Activated T-helper 2 cell treated with anti-CD3 and anti-CD28 coated beads, Interferon-gamma antibody, Interleukin-2, Interleukin-4, amounts not matched to agents 10 μg/mL and 5 μg/mL and 100 μg/mL, durations not matched to agents 14 hours and 24 hours and 36 hours (primary cell): ENCODE measurements around the gene SORCS2. TPM values are rescaled to one million over a fixed set of nuclear protein-coding genes. Genes with fewer than 3 reads are reported as not detected.

Source experiments
- DNase-seq: peaks from one replicate; pipeline ENCODE4 v3.0.0; 2021; ENCODE audit warnings: low spot score
- H3K27ac Mint-ChIP-seq: one replicate; pipeline ENCODE4 v1.8.0; 2021; ENCODE audit warnings: mixed read lengths
- H3K27me3 Mint-ChIP-seq: one replicate; pipeline ENCODE4 v1.8.0; 2021; ENCODE audit warnings: low read depth, mixed read lengths
- H3K36me3 Mint-ChIP-seq: one replicate; pipeline ENCODE4 v1.8.0; 2021; ENCODE audit warnings: low read depth, mixed read lengths
- H3K4me1 Mint-ChIP-seq: one replicate; pipeline ENCODE4 v1.8.0; 2021; ENCODE audit warnings: low read depth, mixed read lengths
- H3K4me3 Mint-ChIP-seq: one replicate; pipeline ENCODE4 v1.8.0; 2021; ENCODE audit warnings: low read depth, mild to moderate bottlenecking, moderate library complexity, mixed read lengths
- H3K9me3 Mint-ChIP-seq: one replicate; pipeline ENCODE4 v1.8.0; 2021; ENCODE audit warnings: mixed read lengths
- intact Hi-C: fragments of 100-400 bp; cut with micrococcal nuclease; formaldehyde crosslinking; loops from one replicate; pipeline ENCODE4 v1.15.1; 2023
- total RNA-seq: library from RNA; stranded (reverse); gene quantifications from 2 replicates; pipeline ENCODE4 v1.2.3, GENCODE V29; 2022

The SORCS2 gene
- total RNA-seq, 1 donor from 2014 or later, result 0.02 TPM

DNA sequence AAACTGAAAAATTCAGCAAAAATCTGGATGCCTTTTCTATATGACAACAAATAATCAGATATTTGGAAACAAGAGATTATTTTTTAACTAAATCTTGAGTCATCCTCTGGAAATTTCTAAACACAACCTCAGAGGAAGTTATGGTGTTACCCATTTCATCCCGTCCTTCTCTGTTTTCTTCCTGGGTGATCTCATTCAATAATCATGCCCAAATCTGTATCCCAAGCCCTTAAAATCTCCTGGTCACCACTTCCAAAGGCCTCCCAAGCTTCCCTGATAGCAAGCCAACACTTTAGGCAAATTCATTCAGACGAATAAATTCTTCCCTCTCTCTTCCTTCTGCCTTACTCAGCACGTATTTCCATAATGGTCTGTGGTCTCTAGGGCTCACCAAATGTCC, 9.7 kb upstream of the SORCS2 start:
- H3K4me3 Mint-ChIP-seq, result no peak overlapping the region
- peaks cover 20% of the 10 kb centered on the region for H3K9me3 Mint-ChIP-seq
- no peak overlapping the region for H3K27ac Mint-ChIP-seq
- DNase-seq, result no peak
- intact Hi-C loops, result no loop called here
- no peaks in the 10 kb centered on the region for H3K36me3 Mint-ChIP-seq
- H3K4me1 Mint-ChIP-seq, result peaks cover 12% of the 10 kb centered on the region
- H3K27me3 Mint-ChIP-seq, result peaks cover 3% of the 10 kb centered on the region

DNA sequence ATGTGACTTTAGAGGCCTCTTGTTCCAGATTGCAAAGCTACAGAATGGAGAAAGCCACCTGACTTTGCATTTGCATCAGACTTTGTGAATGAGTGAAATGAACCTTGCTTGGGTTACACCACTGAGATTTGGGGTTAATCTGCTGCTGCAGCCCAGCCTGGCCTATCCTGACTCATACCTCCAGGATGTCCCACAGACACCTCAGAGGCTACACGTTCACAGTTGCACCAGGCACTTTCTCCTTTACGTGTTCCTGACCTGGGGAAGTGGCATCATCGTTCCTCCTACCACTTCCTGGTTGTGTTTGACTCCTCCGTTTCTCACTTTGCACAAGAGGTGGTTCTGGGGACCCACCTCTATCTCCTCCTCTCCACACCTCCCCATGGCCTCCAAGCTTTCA, 9.2 kb upstream of the SORCS2 start:
- intact Hi-C loops, result no loop called here
- peaks cover 20% of the 10 kb centered on the region for H3K9me3 Mint-ChIP-seq
- peaks cover 3% of the 10 kb centered on the region for H3K27me3 Mint-ChIP-seq
- no peak overlapping the region for H3K4me3 Mint-ChIP-seq
- H3K36me3 Mint-ChIP-seq, result no peaks in the 10 kb centered on the region
- peaks cover 12% of the 10 kb centered on the region for H3K4me1 Mint-ChIP-seq
- DNase-seq, result no peak
- no peak overlapping the region for H3K27ac Mint-ChIP-seq

DNA sequence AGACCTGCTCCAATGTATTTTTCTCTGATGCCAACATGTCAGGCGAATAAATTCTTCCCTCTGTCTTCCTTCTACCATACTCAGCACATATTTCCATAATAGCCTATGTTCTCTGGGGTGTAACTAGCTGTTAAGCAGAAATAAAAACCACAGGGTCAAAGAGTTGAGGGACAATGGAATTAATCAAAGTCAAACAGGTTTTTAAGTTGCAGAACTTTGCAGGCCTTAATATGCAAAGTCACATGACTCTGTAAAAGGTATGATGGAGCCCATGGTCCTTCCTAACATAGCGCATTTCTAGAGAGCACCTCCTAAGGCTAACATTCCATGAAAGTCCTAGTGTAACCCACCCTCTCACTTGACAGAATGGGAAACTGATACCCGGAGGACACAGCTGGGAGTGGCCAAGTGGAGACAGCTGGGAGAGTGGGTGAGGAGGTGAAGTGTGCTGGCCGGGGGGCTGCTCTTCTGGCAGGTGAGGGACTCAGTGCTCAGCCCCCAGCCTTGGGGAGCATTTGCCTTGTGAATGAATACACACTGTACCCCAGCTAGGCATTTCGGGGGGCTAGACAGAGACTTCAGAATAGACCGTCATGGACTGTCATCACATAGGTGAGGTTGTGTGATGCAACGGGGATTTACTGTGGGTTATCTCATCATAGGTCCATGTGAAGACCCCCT, 8.4 kb upstream of the SORCS2 start:
- Mint-ChIP-seq H3K4me1 (peaks cover 12% of the 10 kb centered on the region), H3K27me3 (peaks cover 3% of the 10 kb centered on the region)
- intact Hi-C loops, result no loop called here

DNA sequence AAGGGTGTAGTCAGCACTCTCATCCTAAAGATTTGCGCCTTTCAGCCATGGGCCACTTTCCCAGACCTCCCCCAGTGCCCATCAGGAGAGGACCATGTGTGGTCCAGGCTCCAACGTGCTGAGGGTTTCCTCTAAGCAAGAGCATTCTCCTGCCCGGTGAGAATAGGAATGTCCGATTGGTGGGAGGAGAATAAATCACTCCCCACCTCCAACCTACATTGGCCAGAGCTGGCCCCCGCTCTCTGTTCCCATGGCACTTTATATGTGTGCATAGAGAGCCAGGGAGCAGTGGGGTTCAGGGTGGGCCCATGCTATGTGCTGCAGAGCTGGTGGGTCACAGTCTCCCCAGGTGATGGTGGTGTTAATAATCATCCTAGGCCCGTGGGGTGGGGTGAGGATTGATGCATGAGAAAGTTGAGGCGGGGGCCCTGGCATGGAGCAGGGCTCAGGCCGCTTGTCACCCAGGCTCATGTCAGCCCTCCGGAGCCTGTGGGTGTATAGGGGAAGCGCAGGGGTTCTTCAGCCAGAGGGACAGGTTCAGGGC, 6.8 kb upstream of the SORCS2 start:
- H3K4me3 Mint-ChIP-seq, result no peak overlapping the region
- no peak overlapping the region for H3K27ac Mint-ChIP-seq
- DNase-seq, result no peak
- peaks cover 13% of the 10 kb centered on the region for H3K27me3 Mint-ChIP-seq
- intact Hi-C loops, result no loop called here
- H3K4me1 Mint-ChIP-seq, result peaks cover 12% of the 10 kb centered on the region
- H3K9me3 Mint-ChIP-seq, result peaks cover 11% of the 10 kb centered on the region
- H3K36me3 Mint-ChIP-seq, result no peaks in the 10 kb centered on the region

More for the DNA sequence above, 8.4 kb upstream of the SORCS2 start:
- peaks cover 20% of the 10 kb centered on the region for H3K9me3 Mint-ChIP-seq
- H3K36me3 Mint-ChIP-seq, result no peaks in the 10 kb centered on the region
- DNase-seq, result no peak
- H3K27ac Mint-ChIP-seq, result no peak overlapping the region
- H3K4me3 Mint-ChIP-seq, result no peak overlapping the region

DNA sequence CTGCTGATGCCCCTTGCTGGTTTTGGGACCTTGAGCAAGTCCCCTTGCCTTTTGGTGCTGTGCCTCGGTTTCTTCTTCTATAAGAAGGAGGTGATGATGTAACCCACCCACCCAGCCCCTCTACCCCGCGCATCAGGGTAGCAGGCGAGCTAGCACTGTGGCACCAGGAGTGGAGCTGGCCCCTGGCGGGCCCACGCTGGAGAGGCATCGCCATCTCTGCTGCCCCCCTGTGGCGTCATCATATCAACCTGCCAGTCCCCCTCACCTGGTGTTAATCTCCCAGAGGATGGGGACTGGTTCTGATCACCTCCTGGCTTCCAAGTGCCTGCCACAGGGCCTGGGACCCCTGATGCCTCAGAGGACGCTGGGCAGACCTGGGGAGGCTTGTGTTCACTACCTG, 6.3 kb upstream of the SORCS2 start:
- Mint-ChIP-seq H3K27me3 (peaks cover 16% of the 10 kb centered on the region), H3K27ac (no peak overlapping the region), H3K9me3 (peaks cover 11% of the 10 kb centered on the region), H3K36me3 (no peaks in the 10 kb centered on the region), H3K4me1 (peaks cover 12% of the 10 kb centered on the region), H3K4me3 (no peak overlapping the region)
- intact Hi-C loops, result no loop called here
- DNase-seq, result no peak

DNA sequence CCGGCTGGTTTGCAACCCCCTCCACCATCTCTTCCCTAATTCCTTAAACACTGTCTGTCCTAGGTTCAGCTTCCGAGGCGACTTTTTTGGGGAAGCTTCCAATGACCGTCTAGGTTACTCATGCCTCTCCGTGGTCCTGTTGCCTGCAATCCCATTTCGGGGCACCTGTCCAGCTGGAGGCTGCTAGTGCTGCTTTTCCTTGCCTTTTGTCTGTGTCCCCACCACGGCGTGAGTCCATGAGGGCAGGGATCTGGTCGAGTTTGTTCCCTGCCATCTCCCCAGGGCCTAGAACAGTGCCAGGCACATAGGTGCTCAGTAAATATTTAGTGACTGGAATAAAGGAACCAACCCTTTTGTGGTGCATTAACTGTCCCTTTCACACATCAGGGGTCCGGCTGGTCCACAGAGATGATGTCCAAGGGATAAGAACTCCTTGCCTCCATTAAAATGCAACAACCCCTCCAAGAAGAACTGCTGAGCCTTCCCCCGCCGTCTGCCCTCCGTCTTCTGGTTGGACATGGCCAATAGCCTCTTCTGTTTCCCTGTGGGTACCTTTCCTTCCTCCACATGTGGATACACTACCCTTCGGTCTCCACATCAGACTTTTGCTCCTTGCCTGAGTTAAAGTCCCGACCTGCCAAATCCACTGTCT, 5.7 kb upstream of the SORCS2 start:
- H3K27me3 Mint-ChIP-seq, result peaks cover 16% of the 10 kb centered on the region
- peaks cover 12% of the 10 kb centered on the region for H3K4me1 Mint-ChIP-seq
- H3K36me3 Mint-ChIP-seq, result no peaks in the 10 kb centered on the region
- intact Hi-C loops, result no loop called here
- peaks cover 8% of the 10 kb centered on the region for H3K9me3 Mint-ChIP-seq
- DNase-seq, result no peak
- H3K4me3 Mint-ChIP-seq, result no peak overlapping the region
- no peak overlapping the region for H3K27ac Mint-ChIP-seq

DNA sequence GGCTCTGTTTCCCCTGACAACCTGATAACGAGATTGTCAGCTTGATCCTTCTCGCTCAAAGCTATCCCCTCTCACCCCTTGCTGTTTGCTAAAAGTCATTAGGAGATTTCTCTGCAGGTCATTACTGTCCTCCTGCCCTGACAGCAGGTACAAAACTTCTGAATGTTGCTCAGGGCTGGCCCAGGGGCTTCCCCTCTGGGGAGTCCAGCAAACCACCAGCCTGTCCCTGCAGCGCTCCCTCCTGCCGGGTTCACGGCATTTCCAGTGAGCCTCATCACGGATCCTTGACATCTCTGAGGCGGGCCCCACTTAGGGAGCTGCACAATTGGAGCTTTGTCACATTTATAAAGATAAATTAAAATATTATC, 5.2 kb upstream of the SORCS2 start:
- H3K4me3 Mint-ChIP-seq, result no peak overlapping the region
- H3K4me1 Mint-ChIP-seq, result peaks cover 12% of the 10 kb centered on the region
- H3K36me3 Mint-ChIP-seq, result no peaks in the 10 kb centered on the region
- intact Hi-C loops, result no loop called here
- H3K27ac Mint-ChIP-seq, result no peak overlapping the region
- peaks cover 5% of the 10 kb centered on the region for H3K9me3 Mint-ChIP-seq
- peaks cover 20% of the 10 kb centered on the region for H3K27me3 Mint-ChIP-seq
- DNase-seq, result no peak

DNA sequence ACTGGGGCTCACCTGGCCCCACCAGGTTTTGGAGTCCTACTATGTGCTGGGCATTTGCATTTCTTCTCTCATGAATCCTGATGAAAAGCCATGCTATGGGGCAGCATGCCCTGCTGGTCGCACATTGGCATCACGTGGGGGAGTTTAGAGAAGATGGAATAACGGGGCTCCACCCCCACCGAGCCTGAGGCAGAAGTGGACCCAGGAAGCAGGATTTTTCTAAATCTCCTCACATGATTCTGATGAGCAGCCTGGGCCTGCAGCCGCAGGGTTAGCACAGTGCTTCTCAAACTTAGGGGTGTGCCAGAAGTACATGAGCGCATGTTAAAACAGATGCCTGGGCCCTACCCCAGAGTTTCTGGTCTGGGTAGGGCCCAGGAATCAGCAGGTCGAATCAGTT, 4.6 kb upstream of the SORCS2 start:
- Mint-ChIP-seq H3K4me3 (no peak overlapping the region), H3K9me3 (peaks cover 5% of the 10 kb centered on the region), H3K27ac (no peak overlapping the region), H3K36me3 (no peaks in the 10 kb centered on the region), H3K27me3 (peaks cover 20% of the 10 kb centered on the region), H3K4me1 (peaks cover 11% of the 10 kb centered on the region)
- intact Hi-C loops, result no loop called here
- no peak for DNase-seq

DNA sequence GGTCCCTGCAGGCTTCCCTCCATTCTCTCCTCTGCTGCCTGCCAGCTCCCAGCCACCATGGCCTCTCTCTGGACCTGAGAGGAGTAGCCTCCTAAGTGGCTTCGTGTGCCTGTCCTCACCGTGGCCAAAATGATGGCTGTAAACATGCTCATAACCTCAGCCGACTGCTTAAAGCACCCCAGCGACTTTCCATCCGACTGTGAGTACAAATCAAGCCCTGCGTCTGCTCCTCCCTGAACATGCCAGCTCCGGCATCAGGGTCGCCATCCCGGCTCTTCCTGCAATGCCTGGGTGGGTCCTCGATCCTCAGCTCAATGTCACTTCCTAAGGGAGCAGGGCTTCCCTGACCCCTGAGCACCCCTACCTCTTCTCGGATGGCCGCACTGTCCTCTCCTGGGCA, 3.3 kb upstream of the SORCS2 start:
- Mint-ChIP-seq H3K4me1 (no peaks in the 10 kb centered on the region), H3K27me3 (peaks cover 24% of the 10 kb centered on the region), H3K4me3 (no peak overlapping the region), H3K27ac (no peak overlapping the region), H3K36me3 (no peaks in the 10 kb centered on the region), H3K9me3 (no peaks in the 10 kb centered on the region)
- no peak for DNase-seq
- intact Hi-C loops, result no loop called here

DNA sequence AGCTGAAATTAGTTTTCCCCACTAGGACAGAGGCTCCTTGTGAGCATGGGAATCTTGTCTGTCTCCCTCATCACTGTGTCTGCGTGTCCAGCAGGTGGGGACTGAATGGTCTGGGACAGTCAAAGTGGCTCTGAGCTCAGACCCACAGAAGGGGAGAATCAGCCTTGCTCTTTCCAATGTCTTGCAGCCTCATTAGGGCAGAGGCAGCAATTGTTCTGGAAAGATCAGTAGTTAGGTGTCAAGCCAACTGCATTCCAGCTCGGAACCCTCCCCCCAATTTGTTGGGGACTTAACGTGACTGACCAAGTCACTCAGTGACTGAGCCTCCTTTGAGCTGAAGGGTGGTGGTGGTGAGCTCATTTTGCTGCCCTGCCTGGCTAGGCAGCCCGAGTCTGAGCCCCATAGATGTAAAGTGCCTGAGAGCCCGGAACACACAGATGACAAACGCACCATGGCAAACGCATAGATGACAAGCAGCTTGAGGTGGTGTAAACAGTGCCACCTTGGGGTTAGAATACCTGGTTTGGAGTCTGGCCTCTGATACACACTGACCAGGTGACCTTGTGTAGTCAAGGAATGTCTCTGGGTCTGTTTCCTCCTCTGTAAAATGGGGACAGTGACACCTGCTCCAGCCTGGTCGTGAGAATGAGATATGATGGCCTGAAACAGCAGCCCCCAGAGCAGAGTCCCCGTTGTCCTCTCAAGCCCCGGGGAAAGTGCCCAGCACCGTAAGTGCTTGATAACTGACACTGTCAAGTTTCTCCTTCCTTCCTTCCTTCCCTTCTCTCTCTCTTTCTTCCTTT, 2.7 kb upstream of the SORCS2 start:
- H3K9me3 Mint-ChIP-seq, result no peaks in the 10 kb centered on the region
- H3K27ac Mint-ChIP-seq, result no peak overlapping the region
- intact Hi-C loops, result loop anchor here (5.0 kb wide), 4 partner anchors 148 to 613 kb away; no protein-coding TSS in a partner anchor

DNA sequence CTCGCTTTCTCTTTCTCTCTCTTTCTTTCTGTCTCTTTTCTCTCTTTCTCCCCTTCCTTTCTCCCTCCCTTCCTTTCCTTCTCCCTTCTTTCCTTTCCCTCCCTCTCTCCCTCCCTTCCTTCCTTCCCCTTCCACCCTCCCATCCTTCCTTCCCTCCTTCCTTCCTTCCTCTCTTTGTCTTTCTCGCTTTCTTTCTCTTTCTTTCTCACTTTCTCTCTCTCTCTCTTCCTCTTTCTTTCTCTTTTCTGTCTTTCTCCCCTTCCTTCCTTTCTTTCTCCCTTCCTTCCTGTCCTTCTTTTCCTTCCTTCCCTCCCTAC, 2.1 kb upstream of the SORCS2 start:
- Mint-ChIP-seq H3K27ac (no peak overlapping the region), H3K36me3 (no peaks in the 10 kb centered on the region), H3K9me3 (no peaks in the 10 kb centered on the region), H3K4me1 (no peaks in the 10 kb centered on the region), H3K27me3 (peaks cover 33% of the 10 kb centered on the region), H3K4me3 (no peak overlapping the region)
- no peak for DNase-seq
- intact Hi-C loops, result loop anchor here (5.0 kb wide), 4 partner anchors 147 to 612 kb away; no protein-coding TSS in a partner anchor

More for the DNA sequence above, 2.7 kb upstream of the SORCS2 start:
- Mint-ChIP-seq H3K27me3 (peaks cover 29% of the 10 kb centered on the region), H3K4me3 (no peak overlapping the region), H3K4me1 (no peaks in the 10 kb centered on the region), H3K36me3 (no peaks in the 10 kb centered on the region)
- DNase-seq, result no peak

DNA sequence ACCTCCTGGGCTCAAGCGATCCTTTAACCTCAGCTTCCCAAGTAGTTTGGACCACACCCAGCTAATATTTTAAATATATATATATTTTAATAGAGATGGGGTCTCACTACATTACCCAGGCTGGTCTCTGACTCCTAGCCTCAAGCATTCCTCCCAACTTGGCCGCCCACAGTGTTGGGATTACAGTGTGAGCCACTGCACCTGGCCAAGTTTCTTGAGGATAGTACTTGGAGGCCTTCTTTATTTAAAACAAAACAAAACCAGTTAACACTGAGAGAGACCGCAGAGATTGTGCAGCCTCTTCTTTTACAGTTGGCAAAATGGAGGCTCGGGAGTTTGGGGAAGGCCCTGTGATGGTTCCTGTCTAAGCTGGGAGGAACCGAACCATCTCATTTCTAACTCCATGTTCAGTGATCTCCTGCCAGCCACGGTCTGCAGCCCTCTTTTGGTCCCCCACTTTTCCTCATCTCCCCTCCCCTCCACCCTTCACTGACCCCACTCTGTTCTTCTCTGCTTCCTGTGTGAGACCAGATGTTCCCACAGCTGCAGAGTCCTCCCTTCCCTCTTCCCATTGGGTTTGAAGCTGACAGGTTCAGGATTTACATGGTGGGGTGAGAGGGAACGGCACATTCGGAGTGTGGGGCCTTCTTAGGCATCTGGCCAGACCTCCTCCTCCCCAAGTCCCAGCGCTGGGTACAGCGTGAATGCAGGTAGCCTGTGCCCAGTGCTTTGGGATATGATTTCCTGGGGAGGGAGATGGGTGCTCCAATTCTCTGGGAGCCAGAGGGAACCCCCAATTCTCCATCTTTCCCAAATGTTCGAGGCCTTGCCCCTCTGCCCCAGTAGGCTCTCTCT, 1.4 kb upstream of the SORCS2 start:
- Mint-ChIP-seq H3K9me3 (no peaks in the 10 kb centered on the region), H3K4me1 (no peaks in the 10 kb centered on the region), H3K36me3 (no peaks in the 10 kb centered on the region), H3K27ac (no peak overlapping the region), H3K4me3 (no peak overlapping the region), H3K27me3 (peaks cover 36% of the 10 kb centered on the region)
- DNase-seq, result no peak
- intact Hi-C loops, result loop anchor here (5.0 kb wide), 4 partner anchors 146 to 611 kb away; no protein-coding TSS in a partner anchor
